CD4-positive, alpha-beta memory T cell (primary cell): ENCODE results near the gene TTC28. TPM values are rescaled to one million over a fixed set of nuclear protein-coding genes. Genes with fewer than 3 reads are reported as not detected.
"Not testable (repeated sequence)": the region's sequence is repeated elsewhere in the genome, so short reads cannot be mapped to it uniquely, and the experiment has no call there.

Experiments
- CTCF ChIA-PET: fragments of 350-600 bp; sonication (Branson Sonifier 250); formaldehyde crosslinking; loops from one replicate; lab custom pipeline; 2021; ENCODE audit warnings: inconsistent platforms; ENCODE audit not compliant: partially characterized antibody; lab: Charles Lee
- POLR2A ChIA-PET: fragments of 350-600 bp; sonication (Branson Sonifier 250); formaldehyde crosslinking; loops from one replicate; lab custom pipeline; 2021; ENCODE audit not compliant: partially characterized antibody; lab: Charles Lee
- DNase-seq, 5 donors: peaks; one replicate each; pipeline versions ENCODE4 v3.0.0 to v3.0.0-alpha.2; 2020 to 2022; ENCODE audit warnings: mixed read lengths in 1 of 5
- H3K27ac ChIP-seq: one replicate; pipeline ENCODE4 v1.7.0; 2013; ENCODE audit warnings: low read depth, low read length
- H3K27me3 ChIP-seq: 2 replicates; pipeline ENCODE4 v1.7.0; 2013; ENCODE audit warnings: mild to moderate bottlenecking, low read length, moderate library complexity; ENCODE audit not compliant: insufficient read depth
- H3K36me3 ChIP-seq: 2 replicates; pipeline ENCODE4 v1.7.0; 2013; ENCODE audit warnings: mild to moderate bottlenecking, low read length, moderate library complexity; ENCODE audit not compliant: insufficient read depth
- H3K4me1 ChIP-seq: 2 replicates; pipeline ENCODE4 v1.7.0; 2013; ENCODE audit warnings: mild to moderate bottlenecking, low read length, moderate library complexity; ENCODE audit not compliant: insufficient read depth
- H3K4me3 ChIP-seq, 2 donors: one replicate each; pipeline ENCODE4 v1.7.0; 2013; ENCODE audit warnings: low read length in 2 of 2, mild to moderate bottlenecking in 1 of 2
- H3K9me3 ChIP-seq, 2 donors: one replicate each; pipeline ENCODE4 v1.7.0; 2013; ENCODE audit warnings: low read length in 2 of 2, control low read depth in 1 of 2; ENCODE audit not compliant: control insufficient read depth in 1 of 2
- H3K27ac Mint-ChIP-seq, 7 donors: one replicate each; pipeline ENCODE4 v1.8.0; 2020 to 2021; ENCODE audit warnings: mixed read lengths in 7 of 7, mild to moderate bottlenecking in 6 of 7, inconsistent platforms in 3 of 7, moderate library complexity in 3 of 7
- H3K27me3 Mint-ChIP-seq, 2 donors: one replicate each; pipeline ENCODE4 v1.8.0; 2020 to 2021; ENCODE audit warnings: mixed read lengths in 2 of 2
- H3K36me3 Mint-ChIP-seq, 2 donors: one replicate each; pipeline ENCODE4 v1.8.0; 2020 to 2021; ENCODE audit warnings: mixed read lengths in 2 of 2, inconsistent platforms in 1 of 2, mild to moderate bottlenecking in 1 of 2
- H3K4me1 Mint-ChIP-seq, 4 donors: one replicate each; pipeline ENCODE4 v1.8.0; 2020 to 2021; ENCODE audit warnings: mixed read lengths in 4 of 4, mild to moderate bottlenecking in 1 of 4
- H3K4me3 Mint-ChIP-seq, 8 donors: one replicate each; pipeline ENCODE4 v1.8.0; 2020 to 2021; ENCODE audit warnings: mixed read lengths in 8 of 8, mild to moderate bottlenecking in 7 of 8, moderate library complexity in 6 of 8, inconsistent platforms in 3 of 8
- H3K9me3 Mint-ChIP-seq, 8 donors: one replicate each; pipeline ENCODE4 v1.8.0; 2020 to 2021; ENCODE audit warnings: mixed read lengths in 8 of 8, mild to moderate bottlenecking in 5 of 8, inconsistent platforms in 3 of 8, moderate library complexity in 1 of 8
- intact Hi-C: fragments of 100-400 bp; cut with micrococcal nuclease; formaldehyde crosslinking; loops from one replicate; pipeline ENCODE4 v1.15.1; 2023
- polyA plus RNA-seq, 2 donors: library from polyadenylated mRNA; unstranded; fragments of 300-500 nt; fragmentation: Illumina TruSeq; gene quantifications; one replicate each; pipeline ENCODE4 v1.2.3, GENCODE V29; 2021
- total RNA-seq, 2 experiments: library from RNA; stranded (reverse); gene quantifications; one replicate each; pipeline ENCODE4 v1.2.3, GENCODE V29; 2021

The TTC28 gene
- total and polyA plus RNA-seq, 4 experiments from 2014 or later = 0.50 to 1.7 (median 1.6) TPM; not detected in 1

- Mint-ChIP-seq H3K4me3 (no peak overlapping the region), H3K36me3 (peaks cover 0 to 3% of the 10 kb centered on the region in 2 donors), H3K4me1 (peaks cover 14 to 33% (median 22%) of the 10 kb centered on the region in 4 donors), H3K9me3 (peaks cover 0 to 14% (median 9%) of the 10 kb centered on the region in 8 donors), H3K27me3 (peaks cover 25 to 35% of the 10 kb centered on the region in 2 donors), H3K27ac (peak overlapping the region in 1 of 7 donors; percentile 27)
- intact Hi-C loops = loop anchor here (5.0 kb wide), 2 partner anchors 43 to 72 kb away; partner anchors contain the start of genes CHEK2 and HSCB
- ChIA-PET CTCF (no interaction called here), POLR2A (no interaction called here)
- Histone ChIP-seq H3K27ac (no peak overlapping the region), H3K27me3 (peaks cover 26% of the 10 kb centered on the region), H3K36me3 (no peaks in the 10 kb centered on the region), H3K4me1 (peaks cover 32% of the 10 kb centered on the region), H3K9me3 (no peaks in the 10 kb centered on the region), H3K4me3 (no peak overlapping the region)
- no peak for DNase-seq
Measured at GRCh38 chr22:28670756-28671155, 8.9 kb downstream of the TTC28 start.

- no peak overlapping the region for H3K4me3 ChIP-seq
- peaks cover 14 to 28% (median 21%) of the 10 kb centered on the region in 4 donors for H3K4me1 Mint-ChIP-seq
- H3K9me3 ChIP-seq = no peaks in the 10 kb centered on the region
- H3K36me3 Mint-ChIP-seq = peaks cover 0 to 3% of the 10 kb centered on the region in 2 donors
- no peak overlapping the region for H3K27ac Mint-ChIP-seq
- H3K36me3 ChIP-seq = no peaks in the 10 kb centered on the region
- H3K9me3 Mint-ChIP-seq = peaks cover 0 to 14% (median 9%) of the 10 kb centered on the region in 8 donors
- no peak overlapping the region for H3K27ac ChIP-seq
- peaks cover 27% of the 10 kb centered on the region for H3K4me1 ChIP-seq
- intact Hi-C loops = loop anchor here (5.0 kb wide), 2 partner anchors 43 to 72 kb away; partner anchors contain the start of genes CHEK2 and HSCB
- H3K27me3 Mint-ChIP-seq = peaks cover 23 to 31% of the 10 kb centered on the region in 2 donors
- POLR2A ChIA-PET = no interaction called here
- CTCF ChIA-PET = no interaction called here
- peaks cover 20% of the 10 kb centered on the region for H3K27me3 ChIP-seq
- no peak overlapping the region for H3K4me3 Mint-ChIP-seq
- DNase-seq = no peak
Measured at GRCh38 chr22:28670161-28670560, 9.5 kb downstream of the TTC28 start.

GRCh38 chr22:28669387-28669786, 10.3 kb downstream of the TTC28 start:
- Mint-ChIP-seq H3K27ac (no peak overlapping the region), H3K27me3 (peaks cover 18 to 24% of the 10 kb centered on the region in 2 donors), H3K9me3 (peaks cover 0 to 14% (median 9%) of the 10 kb centered on the region in 8 donors), H3K36me3 (peaks cover 0 to 3% of the 10 kb centered on the region in 2 donors), H3K4me1 (peaks cover 10 to 20% (median 15%) of the 10 kb centered on the region in 4 donors), H3K4me3 (no peak overlapping the region)
- no peak overlapping the region for H3K4me3 ChIP-seq
- no peak overlapping the region for H3K27ac ChIP-seq
- ChIA-PET CTCF (no interaction called here), POLR2A (no interaction called here)
- H3K27me3 ChIP-seq = peaks cover 14% of the 10 kb centered on the region
- H3K36me3 ChIP-seq = no peaks in the 10 kb centered on the region
- no peaks in the 10 kb centered on the region for H3K9me3 ChIP-seq
- intact Hi-C loops = no loop called here
- H3K4me1 ChIP-seq = peaks cover 19% of the 10 kb centered on the region
- no peak for DNase-seq

GRCh38 chr22:28663569-28663942, 16.1 kb downstream of the TTC28 start:
- H3K36me3 Mint-ChIP-seq, POLR2A ChIA-PET, H3K27me3 ChIP-seq, intact Hi-C loops, H3K27ac Mint-ChIP-seq, H3K9me3 ChIP-seq, H3K36me3 ChIP-seq, H3K4me3 Mint-ChIP-seq, H3K4me1 Mint-ChIP-seq, CTCF ChIA-PET, H3K27ac ChIP-seq, H3K9me3 Mint-ChIP-seq, DNase-seq, H3K4me3 ChIP-seq, H3K4me1 ChIP-seq, H3K27me3 Mint-ChIP-seq: not testable (repeated sequence)

- no peaks in the 10 kb centered on the region for H3K9me3 ChIP-seq
- H3K36me3 ChIP-seq = no peaks in the 10 kb centered on the region
- H3K4me3 Mint-ChIP-seq = no peak overlapping the region
- H3K4me3 ChIP-seq = no peak overlapping the region
- peaks cover 24 to 28% of the 10 kb centered on the region in 2 donors for H3K27me3 Mint-ChIP-seq
- H3K9me3 Mint-ChIP-seq = peaks cover 0 to 5% (median under 1%) of the 10 kb centered on the region in 8 donors
- H3K27ac Mint-ChIP-seq = no peak overlapping the region
- no peaks in the 10 kb centered on the region for H3K36me3 Mint-ChIP-seq
- DNase-seq = no peak
- CTCF ChIA-PET = no interaction called here
- no peaks in the 10 kb centered on the region for H3K4me1 ChIP-seq
- no peaks in the 10 kb centered on the region for H3K4me1 Mint-ChIP-seq
- intact Hi-C loops = no loop called here
- POLR2A ChIA-PET = no interaction called here
- no peak overlapping the region for H3K27ac ChIP-seq
- H3K27me3 ChIP-seq = peaks cover 14% of the 10 kb centered on the region
Measured at GRCh38 chr22:28658448-28658847, 21.2 kb downstream of the TTC28 start.

GRCh38 chr22:28656181-28656580, 23.5 kb downstream of the TTC28 start:
- Histone ChIP-seq H3K27me3 (peaks cover 20% of the 10 kb centered on the region), H3K9me3 (no peaks in the 10 kb centered on the region), H3K27ac (no peak overlapping the region), H3K4me3 (no peak overlapping the region), H3K36me3 (no peaks in the 10 kb centered on the region), H3K4me1 (no peaks in the 10 kb centered on the region)
- POLR2A ChIA-PET = no interaction called here
- Mint-ChIP-seq H3K4me3 (no peak overlapping the region), H3K36me3 (no peaks in the 10 kb centered on the region), H3K4me1 (no peaks in the 10 kb centered on the region), H3K9me3 (peaks cover 0 to 13% (median 8%) of the 10 kb centered on the region in 8 donors), H3K27me3 (peaks cover 27 to 29% of the 10 kb centered on the region in 2 donors), H3K27ac (no peak overlapping the region)
- intact Hi-C loops = no loop called here
- CTCF ChIA-PET = no interaction called here
- no peak for DNase-seq

- Histone ChIP-seq H3K4me3 (no peak overlapping the region), H3K9me3 (no peaks in the 10 kb centered on the region), H3K27me3 (peaks cover 13% of the 10 kb centered on the region), H3K27ac (no peak overlapping the region), H3K36me3 (no peaks in the 10 kb centered on the region), H3K4me1 (no peaks in the 10 kb centered on the region)
- ChIA-PET POLR2A (no interaction called here), CTCF (no interaction called here)
- no peak overlapping the region for H3K27ac Mint-ChIP-seq
- peaks cover 0 to 13% (median 8%) of the 10 kb centered on the region in 8 donors for H3K9me3 Mint-ChIP-seq
- no peaks in the 10 kb centered on the region for H3K36me3 Mint-ChIP-seq
- H3K4me1 Mint-ChIP-seq = no peaks in the 10 kb centered on the region
- intact Hi-C loops = no loop called here
- peaks cover 35 to 40% of the 10 kb centered on the region in 2 donors for H3K27me3 Mint-ChIP-seq
- no peak overlapping the region for H3K4me3 Mint-ChIP-seq
- DNase-seq = no peak
Measured at GRCh38 chr22:28650463-28650862, 29.2 kb downstream of the TTC28 start.
